Neural crest cell (in vitro differentiated cells): ENCODE results near the gene VPREB3. TPM values are rescaled to one million over a fixed set of nuclear protein-coding genes. Genes with fewer than 3 reads are reported as not detected.

Experiments used
- DNase-seq: peaks from one replicate; pipeline ENCODE4 v3.0.0; 2021; ENCODE audit warnings: low read depth, mixed read lengths, low spot score
- H3K27ac Mint-ChIP-seq: one replicate; pipeline ENCODE4 v1.8.0; 2021; ENCODE audit warnings: mild to moderate bottlenecking, mixed read lengths; ENCODE audit not compliant: unreplicated experiment
- H3K27me3 Mint-ChIP-seq: 2 replicates; pipeline ENCODE4 v1.8.0; 2021; ENCODE audit warnings: low read depth, mild to moderate bottlenecking, mixed read lengths
- H3K36me3 Mint-ChIP-seq: 2 replicates; pipeline ENCODE4 v1.8.0; 2021; ENCODE audit warnings: low read depth, mild to moderate bottlenecking, mixed read lengths
- H3K4me1 Mint-ChIP-seq: 2 replicates; pipeline ENCODE4 v1.8.0; 2021; ENCODE audit warnings: mixed read lengths
- H3K4me3 Mint-ChIP-seq: one replicate; pipeline ENCODE4 v1.8.0; 2021; ENCODE audit warnings: mild to moderate bottlenecking, mixed read lengths
- H3K9me3 Mint-ChIP-seq: 2 replicates; pipeline ENCODE4 v1.8.0; 2021; ENCODE audit warnings: mixed read lengths
- CTCF ChIP-seq: fragments of 200-600 bp; sonication (generic); conservative IDR thresholded peaks from 2 replicates; pipeline ENCODE4 v1.5.0; 2021; ENCODE audit warnings: antibody characterized with exemption, mild to moderate bottlenecking
- total RNA-seq: library from RNA; stranded (reverse); gene quantifications from 2 replicates; pipeline ENCODE4 v1.2.1, GENCODE V29; 2021

Gene VPREB3
- total RNA-seq, 1 donor from 2014 or later: not detected

- H3K27ac Mint-ChIP-seq: no peak overlapping the region
- H3K9me3 Mint-ChIP-seq: no peaks in the 10 kb centered on the region
- H3K27me3 Mint-ChIP-seq: peaks cover 10% of the 10 kb centered on the region
- no peaks in the 10 kb centered on the region for H3K36me3 Mint-ChIP-seq
- TF ChIP-seq CTCF: no peak
- peak overlapping the region; percentile 83 for H3K4me3 Mint-ChIP-seq
- DNase-seq: no peak
- H3K4me1 Mint-ChIP-seq: peaks cover 21% of the 10 kb centered on the region
These were observed 19.4 kb upstream of the VPREB3 start for GRCh38 chr22:23773483-23774113.

GRCh38 chr22:23772649-23773473 is 18.6 kb upstream of the VPREB3 start, which contains the start of gene MMP11:
Gene MMP11, plus strand, starts transcription at chr22:23772849. Its CDS starts 22 bp downstream, at chr22:23772871.
- Mint-ChIP-seq H3K27me3 (peaks cover 10% of the 10 kb centered on the region), H3K27ac (peak within 1 kb of the TSS; percentile 52), H3K4me1 (peaks cover 21% of the 10 kb centered on the region), H3K4me3 (peak within 1 kb of the TSS; percentile 83), H3K36me3 (no peaks in the 10 kb centered on the region), H3K9me3 (no peaks in the 10 kb centered on the region)
- peak; percentile 59 for DNase-seq
- no peak for TF ChIP-seq CTCF

- no peaks in the 10 kb centered on the region for H3K36me3 Mint-ChIP-seq
- H3K27me3 Mint-ChIP-seq: peaks cover 10% of the 10 kb centered on the region
- H3K4me1 Mint-ChIP-seq: peaks cover 21% of the 10 kb centered on the region
- H3K4me3 Mint-ChIP-seq: peak overlapping the region; percentile 83
- DNase-seq: no peak
- no peaks in the 10 kb centered on the region for H3K9me3 Mint-ChIP-seq
- no peak overlapping the region for H3K27ac Mint-ChIP-seq
- TF ChIP-seq CTCF: no peak
These were observed 18.1 kb upstream of the VPREB3 start for GRCh38 chr22:23772315-23772648.

- TF ChIP-seq CTCF: no peak
- Mint-ChIP-seq H3K36me3 (no peaks in the 10 kb centered on the region), H3K4me1 (peaks cover 17% of the 10 kb centered on the region), H3K27me3 (peaks cover 7% of the 10 kb centered on the region), H3K27ac (no peak overlapping the region), H3K4me3 (no peak overlapping the region), H3K9me3 (no peaks in the 10 kb centered on the region)
- no peak for DNase-seq
These were observed 15.2 kb upstream of the VPREB3 start for GRCh38 chr22:23769321-23769965.

- Mint-ChIP-seq H3K27me3 (no peaks in the 10 kb centered on the region), H3K27ac (peak within 1 kb of the TSS; percentile 96), H3K4me1 (peaks cover 18% of the 10 kb centered on the region), H3K4me3 (peak within 1 kb of the TSS; percentile 94), H3K9me3 (no peaks in the 10 kb centered on the region), H3K36me3 (no peaks in the 10 kb centered on the region)
- DNase-seq: peak; percentile 95
- peak; percentile 81 for TF ChIP-seq CTCF
These were observed 13.7 kb upstream of the VPREB3 start, which contains the start of gene CHCHD10 for GRCh38 chr22:23767673-23768548. Gene CHCHD10, minus strand, starts transcription at chr22:23767972. Its CDS starts 98 bp downstream, at chr22:23767874.
